IPS-20b (cell line): ENCODE data around the gene SRPK2.
"Not testable (repeated sequence)": the region's sequence is repeated elsewhere in the genome, so short reads cannot be mapped to it uniquely, and the experiment has no call there.

ENCODE experiments used
- H3K27ac ChIP-seq: one replicate; pipeline ENCODE4 v1.5.1; 2013; ENCODE audit warnings: low read length
- H3K27me3 ChIP-seq: 2 replicates; pipeline ENCODE4 v1.6.1; 2013; ENCODE audit warnings: mild to moderate bottlenecking, low read length, inconsistent platforms; ENCODE audit not compliant: insufficient read depth
- H3K36me3 ChIP-seq: 2 replicates; pipeline ENCODE4 v1.6.1; 2013; ENCODE audit warnings: low read depth, mild to moderate bottlenecking, inconsistent platforms, low read length, moderate library complexity; ENCODE audit not compliant: insufficient read depth
- H3K4me1 ChIP-seq: 2 replicates; pipeline ENCODE4 v1.6.1; 2013; ENCODE audit warnings: mild to moderate bottlenecking, control low read depth, inconsistent platforms, low read length, moderate library complexity; ENCODE audit not compliant: insufficient read depth
- H3K4me3 ChIP-seq: 2 replicates; pipeline ENCODE4 v1.5.1; 2013; ENCODE audit warnings: mild to moderate bottlenecking, low read length, inconsistent platforms
- H3K9ac ChIP-seq: 2 replicates; pipeline ENCODE4 v1.6.1; 2013; ENCODE audit warnings: low read depth, mild to moderate bottlenecking, inconsistent platforms, low read length, moderate library complexity
- H3K9me3 ChIP-seq: 2 replicates; pipeline ENCODE4 v1.6.1; 2013; ENCODE audit warnings: mild to moderate bottlenecking, low read depth, low read length, inconsistent platforms; ENCODE audit not compliant: insufficient read depth

The SRPK2 gene

GRCh38 chr7:105246679-105247078, 142.0 kb downstream of the SRPK2 start:
- Histone ChIP-seq H3K9me3 (no peaks in the 10 kb centered on the region), H3K9ac (no peak overlapping the region), H3K27ac (no peak overlapping the region), H3K4me3 (no peak overlapping the region), H3K4me1 (peaks cover 20% of the 10 kb centered on the region), H3K27me3 (no peaks in the 10 kb centered on the region), H3K36me3 (no peaks in the 10 kb centered on the region)

DNA sequence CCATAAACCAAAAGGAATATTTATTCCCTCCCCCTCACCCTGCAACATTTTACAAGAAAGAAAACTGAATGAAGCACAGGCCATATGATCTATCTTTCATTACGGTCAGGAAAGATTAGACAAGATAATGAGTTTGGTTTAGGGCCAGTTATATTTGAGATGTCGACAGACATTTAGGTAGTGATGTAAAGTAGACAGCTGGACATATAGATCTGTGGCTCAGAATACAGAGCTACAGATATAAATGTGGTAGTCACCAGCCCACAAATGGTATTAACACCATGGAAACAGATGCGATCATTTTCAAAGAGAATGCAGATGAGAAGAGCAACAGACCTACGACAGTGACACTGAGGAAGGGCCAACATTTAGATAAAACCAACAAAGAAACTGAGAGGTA, 142.5 kb downstream of the SRPK2 start:
- Histone ChIP-seq H3K27me3 (no peaks in the 10 kb centered on the region), H3K9me3 (no peaks in the 10 kb centered on the region), H3K4me1 (peaks cover 17% of the 10 kb centered on the region), H3K9ac (no peak overlapping the region), H3K27ac (no peak overlapping the region), H3K4me3 (no peak overlapping the region), H3K36me3 (no peaks in the 10 kb centered on the region)

- peaks cover 13% of the 10 kb centered on the region for H3K4me1 ChIP-seq
- no peak overlapping the region for H3K4me3 ChIP-seq
Observed at GRCh38 chr7:105245398-105246114, 143.2 kb downstream of the SRPK2 start.

GRCh38 chr7:105244594-105244993, 144.1 kb downstream of the SRPK2 start:
- Histone ChIP-seq H3K9ac (no peak overlapping the region), H3K9me3 (no peaks in the 10 kb centered on the region), H3K27ac (no peak overlapping the region), H3K27me3 (no peaks in the 10 kb centered on the region), H3K4me3 (no peak overlapping the region), H3K4me1 (peaks cover 12% of the 10 kb centered on the region), H3K36me3 (no peaks in the 10 kb centered on the region)

More at GRCh38 chr7:105245398-105246114, 143.2 kb downstream of the SRPK2 start:
- H3K36me3 ChIP-seq: no peaks in the 10 kb centered on the region
- no peak overlapping the region for H3K9ac ChIP-seq
- no peaks in the 10 kb centered on the region for H3K27me3 ChIP-seq
- H3K9me3 ChIP-seq: no peaks in the 10 kb centered on the region
- no peak overlapping the region for H3K27ac ChIP-seq

DNA sequence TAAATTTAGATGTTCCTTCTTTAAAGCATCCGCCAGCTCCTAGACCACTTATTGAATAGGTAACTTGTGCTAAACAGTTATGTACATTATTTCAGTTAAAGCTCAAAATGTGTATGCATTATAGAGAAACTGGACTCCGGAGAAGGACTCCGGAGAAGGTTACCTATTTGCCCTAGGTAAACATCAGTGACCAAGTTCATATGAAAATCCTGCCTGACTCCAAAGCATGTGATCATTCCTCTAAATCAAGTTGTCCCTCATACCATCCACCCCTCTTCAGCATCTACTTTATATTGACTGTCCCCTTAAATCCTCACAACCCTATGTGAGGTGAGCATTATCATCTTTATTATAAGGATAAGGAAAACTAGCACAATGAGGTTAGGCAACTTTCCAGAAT, 147.5 kb downstream of the SRPK2 start:
- no peaks in the 10 kb centered on the region for H3K36me3 ChIP-seq
- no peak overlapping the region for H3K9ac ChIP-seq
- peaks cover 12% of the 10 kb centered on the region; the same call in 1 of the 2 replicates for H3K4me1 ChIP-seq
- no peak overlapping the region for H3K27ac ChIP-seq
- no peak overlapping the region for H3K4me3 ChIP-seq
- no peaks in the 10 kb centered on the region for H3K27me3 ChIP-seq
- no peaks in the 10 kb centered on the region for H3K9me3 ChIP-seq

DNA sequence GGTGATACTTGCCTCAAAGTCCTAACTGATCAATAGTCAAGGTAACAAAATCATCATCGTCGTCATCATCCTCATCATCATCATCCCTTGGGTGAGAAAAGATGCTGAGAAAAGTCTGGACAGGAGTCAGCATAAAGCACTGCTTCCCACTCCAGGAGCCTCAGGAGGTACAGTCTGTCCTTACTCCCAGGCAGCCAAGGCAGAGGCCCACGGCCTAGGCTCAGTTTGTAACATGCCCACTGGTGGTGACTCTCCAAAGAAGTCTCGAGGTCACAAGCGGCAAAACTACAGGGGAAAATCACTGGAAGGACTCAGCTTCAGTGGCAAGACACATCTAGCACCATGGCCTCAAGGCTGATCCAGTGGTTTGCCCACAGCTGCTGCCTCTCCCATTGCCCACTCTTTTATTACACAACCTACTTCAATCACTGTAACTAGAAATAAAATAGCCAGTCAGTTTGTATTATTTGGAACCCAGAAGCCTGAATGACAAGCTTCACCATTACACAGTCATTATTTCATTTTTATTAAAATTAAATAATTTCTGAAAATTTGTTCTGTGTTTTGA, 150.4 kb downstream of the SRPK2 start:
- H3K27me3 ChIP-seq: no peaks in the 10 kb centered on the region
- no peak overlapping the region for H3K9ac ChIP-seq
- H3K4me1 ChIP-seq: peaks cover 8% of the 10 kb centered on the region; the same call in 1 of the 2 replicates
- H3K36me3 ChIP-seq: no peaks in the 10 kb centered on the region
- no peak overlapping the region for H3K4me3 ChIP-seq
- H3K27ac ChIP-seq: no peak overlapping the region
- no peaks in the 10 kb centered on the region for H3K9me3 ChIP-seq

DNA sequence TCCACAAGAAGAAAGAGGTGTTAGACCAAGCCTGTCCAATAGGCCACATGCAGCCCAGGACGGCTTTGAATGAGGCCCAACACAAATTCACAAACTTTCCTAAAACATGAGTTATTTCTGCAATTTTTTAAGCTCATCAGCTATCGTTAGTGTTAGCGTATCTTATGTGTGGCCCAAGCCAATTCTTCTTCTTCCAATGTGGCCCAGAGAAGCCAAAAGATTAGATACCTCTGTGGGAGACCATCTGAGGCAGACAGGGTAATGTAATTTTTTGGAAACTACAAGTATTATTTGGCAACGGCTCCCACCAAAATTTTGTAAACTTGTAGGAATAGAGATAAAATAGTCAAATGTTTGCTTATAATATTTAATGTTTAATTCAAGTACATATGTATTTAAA, 153.8 kb downstream of the SRPK2 start:
- no peaks in the 10 kb centered on the region for H3K27me3 ChIP-seq
- no peaks in the 10 kb centered on the region for H3K9me3 ChIP-seq
- H3K4me1 ChIP-seq: peaks cover 8% of the 10 kb centered on the region; the same call in 1 of the 2 replicates
- no peak overlapping the region for H3K9ac ChIP-seq
- no peaks in the 10 kb centered on the region for H3K36me3 ChIP-seq
- no peak overlapping the region for H3K4me3 ChIP-seq
- H3K27ac ChIP-seq: no peak overlapping the region

DNA sequence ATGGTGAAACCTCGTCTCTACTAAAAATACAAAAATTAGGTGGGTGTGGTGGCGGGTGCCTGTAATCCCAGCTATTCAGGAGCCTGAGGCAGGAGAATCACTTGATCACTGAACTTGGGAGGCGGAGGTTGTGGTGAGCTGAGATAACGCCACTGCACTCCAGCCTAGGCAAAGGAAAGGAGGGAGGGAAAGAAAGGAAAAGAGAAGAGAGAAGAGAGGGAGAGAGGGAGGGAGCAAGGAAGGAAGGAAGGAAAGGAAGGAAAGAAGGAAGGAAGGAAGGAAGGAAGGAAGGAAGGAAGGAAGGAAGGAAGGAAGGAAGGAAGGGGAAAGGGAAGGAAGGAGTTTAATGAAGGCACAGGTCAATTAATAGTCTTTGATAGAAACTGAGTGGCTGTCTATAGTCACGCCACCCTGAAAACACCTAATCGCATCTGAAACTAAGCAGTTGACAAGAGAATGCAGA, 155.9 kb downstream of the SRPK2 start:
- not testable (repeated sequence) for H3K27ac ChIP-seq, H3K9ac ChIP-seq, H3K36me3 ChIP-seq

DNA sequence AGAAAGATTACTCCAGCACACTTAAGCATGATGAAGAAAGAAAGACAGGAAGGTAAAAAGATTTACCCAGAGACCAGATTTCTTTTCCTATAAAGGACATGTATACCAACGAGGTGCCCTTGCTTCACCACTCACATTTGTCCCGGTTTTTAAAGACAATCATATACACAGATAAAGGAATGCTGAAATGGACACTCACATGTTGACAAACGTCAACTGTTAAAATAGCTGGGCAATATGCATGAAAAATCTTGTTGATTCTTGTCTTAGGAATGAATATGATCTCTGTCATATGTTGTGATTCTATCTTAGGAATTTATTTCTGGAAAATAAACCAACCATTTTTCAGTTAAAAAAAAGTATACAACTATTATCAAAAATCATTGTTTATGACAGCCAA, 158.2 kb downstream of the SRPK2 start:
- H3K4me3 ChIP-seq: no peak overlapping the region
- H3K4me1 ChIP-seq: no peaks in the 10 kb centered on the region
- H3K27ac ChIP-seq: no peak overlapping the region
- H3K9me3 ChIP-seq: no peaks in the 10 kb centered on the region
- no peak overlapping the region for H3K9ac ChIP-seq
- H3K27me3 ChIP-seq: no peaks in the 10 kb centered on the region
- no peaks in the 10 kb centered on the region for H3K36me3 ChIP-seq

More for the DNA sequence above, 155.9 kb downstream of the SRPK2 start:
- not testable (repeated sequence) for H3K27me3 ChIP-seq, H3K4me1 ChIP-seq, H3K9me3 ChIP-seq, H3K4me3 ChIP-seq

GRCh38 chr7:105229641-105230040, 159.1 kb downstream of the SRPK2 start:
- Histone ChIP-seq H3K9me3 (no peaks in the 10 kb centered on the region), H3K27ac (no peak overlapping the region), H3K4me1 (no peaks in the 10 kb centered on the region), H3K27me3 (no peaks in the 10 kb centered on the region), H3K4me3 (no peak overlapping the region), H3K36me3 (no peaks in the 10 kb centered on the region), H3K9ac (no peak overlapping the region)

- no peaks in the 10 kb centered on the region for H3K36me3 ChIP-seq
- no peak overlapping the region for H3K9ac ChIP-seq
- H3K9me3 ChIP-seq: no peaks in the 10 kb centered on the region
- peaks cover 3% of the 10 kb centered on the region; the same call in 1 of the 2 replicates for H3K4me1 ChIP-seq
- no peaks in the 10 kb centered on the region for H3K27me3 ChIP-seq
- H3K4me3 ChIP-seq: no peak overlapping the region
- no peak overlapping the region for H3K27ac ChIP-seq
Observed at GRCh38 chr7:105228555-105228954, 160.2 kb downstream of the SRPK2 start.

GRCh38 chr7:105227391-105227790, 161.3 kb downstream of the SRPK2 start:
- Histone ChIP-seq H3K4me1 (peaks cover 10% of the 10 kb centered on the region; the same call in 1 of the 2 replicates), H3K27ac (no peak overlapping the region), H3K4me3 (no peak overlapping the region), H3K9me3 (no peaks in the 10 kb centered on the region), H3K36me3 (no peaks in the 10 kb centered on the region), H3K9ac (no peak overlapping the region), H3K27me3 (no peaks in the 10 kb centered on the region)
